ENCODE measurements around the gene RAB1A. TPM values are rescaled to one million over a fixed set of nuclear protein-coding genes. Genes with fewer than 3 reads are reported as not detected.

RAB1A gene
- total and polyA plus RNA-seq, 9 of the 15 experiments (the other 6 are each of a cell fraction or from before 2014, with no cell fraction given), result 43.8 to 163 (median 67.7) TPM

DNA sequence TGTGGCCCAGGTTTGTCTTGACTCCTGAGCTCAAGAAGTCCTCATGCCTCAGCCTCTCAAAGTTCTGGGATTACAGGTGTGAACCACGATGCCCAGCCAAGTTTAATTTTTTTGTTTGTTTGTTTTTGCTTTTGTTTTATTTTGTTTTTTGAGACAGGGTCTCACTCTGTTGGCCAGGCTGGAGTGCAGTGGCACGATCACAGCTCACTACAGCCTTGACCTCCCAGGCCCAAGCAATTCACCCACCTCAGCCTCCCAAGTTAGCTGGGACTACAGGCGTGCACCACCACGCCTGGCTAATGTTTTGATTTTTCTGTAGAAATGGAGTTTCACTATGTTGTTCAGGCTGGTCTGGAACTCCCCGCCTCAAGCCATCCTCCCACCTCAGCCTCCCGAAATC, 29.4 kb upstream of the RAB1A start:
- Histone ChIP-seq H2AFZ (ENCODE audit: low read depth, low read length) (no peak overlapping the region), H3K36me3 (ENCODE audit: control insufficient read depth, insufficient read depth, low read length) (no peaks in the 10 kb centered on the region), H3K27me3 (ENCODE audit: control insufficient read depth in 2 of 2, insufficient read depth in 2 of 2, low read length in 2 of 2) (no peaks in the 10 kb centered on the region), H3K9me1 (ENCODE audit: control insufficient read depth, insufficient read depth, low read length) (no peaks in the 10 kb centered on the region), H3K4me1 (replicated peaks in 1 of 2; ENCODE audit: control insufficient read depth in 2 of 2, insufficient read depth in 2 of 2, low read length in 2 of 2) (peaks cover 0 to 3% of the 10 kb centered on the region in 2 experiments; a peak in 1 of 5 replicates), H3K9ac (ENCODE audit: insufficient read depth in 1 of 2, low read depth in 2 of 2, low read length in 2 of 2) (no peak overlapping the region), H3K4me2 (ENCODE audit: insufficient read depth, low read length) (no peak overlapping the region), H3K9me3 (replicated peaks; ENCODE audit: control insufficient read depth, insufficient read depth, low read depth, low read length) (no peaks in the 10 kb centered on the region), H3K4me3 (no peak overlapping the region), H4K20me1 (replicated peaks; ENCODE audit: control insufficient read depth, insufficient read depth, low read length) (no peaks in the 10 kb centered on the region), H3K27ac (ENCODE audit: extremely low read depth, low read depth, low read length) (no peak overlapping the region), H3K79me2 (ENCODE audit: control insufficient read depth, insufficient read depth, low read length) (no peaks in the 10 kb centered on the region)
- no peak for FAIRE-seq
- TF ChIP-seq KLF13 (tag; IDR thresholded peaks at IDR 0.05; ENCODE audit: borderline replicate concordance, low read depth) (no peak), ZNF121 (CRISPR knock-in tag; conservative IDR thresholded peaks at IDR 0.05) (peak; percentile 84), DMBX1 (CRISPR knock-in tag; IDR thresholded peaks at IDR 0.05; ENCODE audit: borderline replicate concordance) (no peak)
- TF ChIP-seq, protein P1, sequence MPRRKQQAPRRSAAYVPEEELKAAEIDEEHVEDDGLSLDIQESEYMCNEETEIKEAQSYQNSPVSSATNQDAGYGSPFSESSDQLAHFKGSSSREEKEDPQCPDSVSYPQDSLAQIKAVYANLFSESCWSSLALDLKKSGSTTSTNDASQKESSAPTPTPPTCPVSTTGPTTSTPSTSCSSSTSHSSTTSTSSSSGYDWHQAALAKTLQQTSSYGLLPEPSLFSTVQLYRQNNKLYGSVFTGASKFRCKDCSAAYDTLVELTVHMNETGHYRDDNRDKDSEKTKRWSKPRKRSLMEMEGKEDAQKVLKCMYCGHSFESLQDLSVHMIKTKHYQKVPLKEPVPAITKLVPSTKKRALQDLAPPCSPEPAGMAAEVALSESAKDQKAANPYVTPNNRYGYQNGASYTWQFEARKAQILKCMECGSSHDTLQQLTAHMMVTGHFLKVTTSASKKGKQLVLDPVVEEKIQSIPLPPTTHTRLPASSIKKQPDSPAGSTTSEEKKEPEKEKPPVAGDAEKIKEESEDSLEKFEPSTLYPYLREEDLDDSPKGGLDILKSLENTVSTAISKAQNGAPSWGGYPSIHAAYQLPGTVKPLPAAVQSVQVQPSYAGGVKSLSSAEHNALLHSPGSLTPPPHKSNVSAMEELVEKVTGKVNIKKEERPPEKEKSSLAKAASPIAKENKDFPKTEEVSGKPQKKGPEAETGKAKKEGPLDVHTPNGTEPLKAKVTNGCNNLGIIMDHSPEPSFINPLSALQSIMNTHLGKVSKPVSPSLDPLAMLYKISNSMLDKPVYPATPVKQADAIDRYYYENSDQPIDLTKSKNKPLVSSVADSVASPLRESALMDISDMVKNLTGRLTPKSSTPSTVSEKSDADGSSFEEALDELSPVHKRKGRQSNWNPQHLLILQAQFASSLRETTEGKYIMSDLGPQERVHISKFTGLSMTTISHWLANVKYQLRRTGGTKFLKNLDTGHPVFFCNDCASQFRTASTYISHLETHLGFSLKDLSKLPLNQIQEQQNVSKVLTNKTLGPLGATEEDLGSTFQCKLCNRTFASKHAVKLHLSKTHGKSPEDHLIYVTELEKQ (CRISPR knock-in tag; IDR thresholded peaks at IDR 0.05), result no peak
- POLR2A ChIA-PET, result interaction anchor here (0.6 kb wide), 1 partner anchor 15 kb away, joined by 3 read pairs; no protein-coding TSS in a partner anchor
- 70% methylated on average over 6 of the region's 6 CpGs for WGBS (ENCODE audit: insufficient coverage, low coverage, missing lambda C conversion rate)
- no TSS peak for BruUV-seq (replicated peaks)
- no peak for DNase-seq (ENCODE audit: extremely low read depth in 1 of 4, low spot score in 3 of 4)
- ATAC-seq, result no peak
- intact Hi-C loops (cut with micrococcal nuclease), result no loop called here
- CTCF ChIA-PET (ENCODE audit: low intra/inter-chr PET ratio), result no interaction called here
- in situ Hi-C loops (cut with MboI), result loop anchor here (25.0 kb wide), 1 partner anchor 247 kb away; no protein-coding TSS in a partner anchor

Measured in K562 (cell line).